ENCODE results near the gene CDC23.
A peak's percentile ranks its signal among the peaks of the same experiment; 100 is the strongest.

The CDC23 gene

DNA sequence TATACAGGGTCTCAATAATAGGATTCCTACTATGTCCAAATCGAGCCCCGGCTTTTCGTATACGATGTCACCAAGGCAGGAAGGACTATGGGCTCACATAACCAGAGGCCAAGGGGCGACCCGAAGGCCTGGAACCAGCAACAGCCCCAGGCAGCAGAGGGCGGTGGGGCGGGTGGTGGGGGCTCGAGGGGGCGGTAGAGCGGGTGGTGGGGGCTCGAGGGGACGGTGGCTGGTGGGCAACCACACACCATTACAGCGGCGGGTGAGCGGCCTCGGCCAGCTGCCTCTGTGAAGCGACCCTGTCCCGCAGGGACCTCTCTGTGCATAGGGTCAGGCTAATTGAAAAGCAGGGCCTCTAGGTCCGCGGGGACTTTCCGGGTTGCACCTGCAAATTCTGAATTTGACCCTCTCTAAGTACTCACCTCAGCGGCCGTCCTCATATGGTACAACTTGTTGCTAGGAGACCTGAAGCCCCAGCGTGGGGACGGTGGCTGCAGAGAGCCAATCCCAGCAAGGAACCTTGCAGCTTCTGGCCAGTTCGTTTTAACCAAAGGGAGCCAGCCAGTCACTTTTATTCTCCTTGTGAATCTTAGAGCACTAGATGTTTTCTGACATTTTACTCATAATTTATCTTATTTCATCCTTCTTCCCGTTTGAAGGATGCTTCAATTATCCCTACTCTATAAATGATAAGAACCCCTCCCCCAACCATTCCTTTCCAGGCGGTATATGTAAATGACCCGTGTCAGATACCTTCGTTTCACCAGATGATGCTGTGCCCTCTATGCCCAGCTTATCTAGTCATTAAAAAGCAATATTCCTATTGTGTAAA lies 74.0 kb downstream of the CDC23 start, which contains the start of gene NME5:
NME5 (minus strand) TSS at position 480 of the 832 bp plus-strand sequence. CDS start 648 bp downstream, outside the sequence.
- peak; percentile 4 to 80 for DNase-seq

Measured in cerebellar nuclear complex (tissue), 1 donor.